Fibroblast of lung (primary cell): ENCODE results near the gene COX5B.
"Not testable (repeated sequence)": the region's sequence is repeated elsewhere in the genome, so short reads cannot be mapped to it uniquely, and the experiment has no call there.

Experiments used
- EZH2 ChIP-seq: IDR thresholded peaks from 2 replicates; pipeline ENCODE4 v1.5.1; 2012; ENCODE audit warnings: low read length, control low read depth, mild to moderate bottlenecking; ENCODE audit errors: missing control alignments
- TF ChIP-seq, protein P1 (sequence below), 2 donors: IDR thresholded peaks in 1 of 2; conservative IDR thresholded peaks in 1 of 2; 1 replicate in 1 of 2; 2 replicates in 1 of 2; pipeline ENCODE4 v1.5.1; 2011 to 2012; ENCODE audit warnings: low read length in 2 of 2, control low read depth in 1 of 2, inconsistent platforms in 1 of 2, low read depth in 1 of 2, mild to moderate bottlenecking in 1 of 2

GRCh38 chr2:97622976-97623375 lies 22.9 kb upstream of the COX5B start:
- TF ChIP-seq, protein P1, sequence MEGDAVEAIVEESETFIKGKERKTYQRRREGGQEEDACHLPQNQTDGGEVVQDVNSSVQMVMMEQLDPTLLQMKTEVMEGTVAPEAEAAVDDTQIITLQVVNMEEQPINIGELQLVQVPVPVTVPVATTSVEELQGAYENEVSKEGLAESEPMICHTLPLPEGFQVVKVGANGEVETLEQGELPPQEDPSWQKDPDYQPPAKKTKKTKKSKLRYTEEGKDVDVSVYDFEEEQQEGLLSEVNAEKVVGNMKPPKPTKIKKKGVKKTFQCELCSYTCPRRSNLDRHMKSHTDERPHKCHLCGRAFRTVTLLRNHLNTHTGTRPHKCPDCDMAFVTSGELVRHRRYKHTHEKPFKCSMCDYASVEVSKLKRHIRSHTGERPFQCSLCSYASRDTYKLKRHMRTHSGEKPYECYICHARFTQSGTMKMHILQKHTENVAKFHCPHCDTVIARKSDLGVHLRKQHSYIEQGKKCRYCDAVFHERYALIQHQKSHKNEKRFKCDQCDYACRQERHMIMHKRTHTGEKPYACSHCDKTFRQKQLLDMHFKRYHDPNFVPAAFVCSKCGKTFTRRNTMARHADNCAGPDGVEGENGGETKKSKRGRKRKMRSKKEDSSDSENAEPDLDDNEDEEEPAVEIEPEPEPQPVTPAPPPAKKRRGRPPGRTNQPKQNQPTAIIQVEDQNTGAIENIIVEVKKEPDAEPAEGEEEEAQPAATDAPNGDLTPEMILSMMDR (conservative IDR thresholded peaks at IDR 0.05 in 1 of 2, IDR thresholded peaks at IDR 0.05 in 1 of 2; ENCODE audit: low read depth in 1 of 2, low read length in 2 of 2), result not testable (repeated sequence)
- TF ChIP-seq EZH2, result not testable (repeated sequence)
